Suprapubic skin (tissue), 3 donors: ENCODE measurements around the gene PAX7.

Source experiments
- CTCF ChIP-seq, 2 donors: fragments of 200-600 bp in 1 of 2; fragments of 450-650 bp in 1 of 2; sonication (generic) in 1 of 2; IDR thresholded peaks; one replicate each; pipeline ENCODE4 v1.5.1; 2016 to 2019; ENCODE audit warnings: antibody characterized with exemption in 2 of 2, mild to moderate bottlenecking in 1 of 2, moderate library complexity in 1 of 2
- POLR2A ChIP-seq, 2 donors: fragments of 450-650 bp; IDR thresholded peaks; one replicate each; pipeline ENCODE4 v1.6.1; 2017; ENCODE audit warnings: antibody characterized with exemption in 2 of 2, mild to moderate bottlenecking in 2 of 2, moderate library complexity in 2 of 2

- TF ChIP-seq POLR2A (IDR thresholded peaks at IDR 0.05) (no peak), CTCF (IDR thresholded peaks at IDR 0.05) (no peak)
Measured at GRCh38 chr1:18747671-18748070, 117.0 kb downstream of the PAX7 start.
